ENCODE results near the gene COL6A2.
"Not testable (repeated sequence)": the region's sequence is repeated elsewhere in the genome, so short reads cannot be mapped to it uniquely, and the experiment has no call there.

Gene COL6A2

DNA sequence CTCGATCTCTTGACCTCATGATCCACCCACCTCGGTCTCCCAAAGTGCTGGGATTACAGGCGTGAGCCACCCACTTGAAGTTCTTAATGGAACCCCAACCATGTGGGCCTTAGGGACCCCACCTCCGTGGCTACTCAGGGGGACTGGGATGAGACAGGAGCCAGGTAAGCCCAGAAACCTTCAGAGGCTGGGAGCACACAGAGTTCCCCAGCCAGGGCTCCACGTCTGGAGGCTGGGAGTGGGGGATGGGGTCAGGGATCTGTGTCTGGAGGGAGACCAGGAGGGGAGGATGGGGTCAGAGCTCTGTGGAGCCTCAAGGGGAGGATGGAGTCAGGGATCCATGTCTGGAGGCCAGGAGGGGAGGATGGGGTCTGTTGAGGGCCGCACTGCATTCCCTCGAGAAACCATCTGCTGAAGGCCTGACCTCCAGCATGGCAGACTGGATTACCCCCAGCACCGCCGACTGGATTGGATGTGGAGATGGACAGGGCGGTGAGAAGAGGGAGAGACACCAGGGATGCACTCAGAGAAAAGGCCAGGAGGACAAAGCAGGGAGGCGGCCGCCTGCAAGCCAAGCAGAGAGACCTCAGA, 59.6 kb downstream of the COL6A2 start:
- no peak for DNase-seq

DNA sequence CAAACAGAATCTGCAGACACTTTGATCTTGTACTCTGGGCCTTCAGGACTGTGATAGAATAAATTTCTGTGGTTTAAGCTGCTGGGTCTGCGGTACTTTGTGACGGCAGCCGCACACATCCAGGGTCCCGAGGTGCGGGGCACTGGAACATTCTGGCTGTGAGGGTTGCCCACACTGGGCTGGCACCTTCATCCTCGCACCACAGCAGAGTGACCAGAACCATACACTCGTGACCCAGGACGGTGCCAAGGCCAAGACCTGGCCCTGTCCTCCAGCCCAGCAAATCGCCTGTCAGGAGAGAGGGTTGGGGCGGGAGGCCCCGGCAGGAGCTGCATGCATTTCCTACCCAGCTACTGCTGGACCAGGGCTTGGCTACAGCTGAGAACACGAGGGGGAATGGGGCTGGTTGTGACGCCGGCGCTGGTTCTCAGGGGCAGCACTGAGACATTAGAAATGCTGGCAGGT, 60.1 kb downstream of the COL6A2 start:
- DNase-seq, result no peak

DNA sequence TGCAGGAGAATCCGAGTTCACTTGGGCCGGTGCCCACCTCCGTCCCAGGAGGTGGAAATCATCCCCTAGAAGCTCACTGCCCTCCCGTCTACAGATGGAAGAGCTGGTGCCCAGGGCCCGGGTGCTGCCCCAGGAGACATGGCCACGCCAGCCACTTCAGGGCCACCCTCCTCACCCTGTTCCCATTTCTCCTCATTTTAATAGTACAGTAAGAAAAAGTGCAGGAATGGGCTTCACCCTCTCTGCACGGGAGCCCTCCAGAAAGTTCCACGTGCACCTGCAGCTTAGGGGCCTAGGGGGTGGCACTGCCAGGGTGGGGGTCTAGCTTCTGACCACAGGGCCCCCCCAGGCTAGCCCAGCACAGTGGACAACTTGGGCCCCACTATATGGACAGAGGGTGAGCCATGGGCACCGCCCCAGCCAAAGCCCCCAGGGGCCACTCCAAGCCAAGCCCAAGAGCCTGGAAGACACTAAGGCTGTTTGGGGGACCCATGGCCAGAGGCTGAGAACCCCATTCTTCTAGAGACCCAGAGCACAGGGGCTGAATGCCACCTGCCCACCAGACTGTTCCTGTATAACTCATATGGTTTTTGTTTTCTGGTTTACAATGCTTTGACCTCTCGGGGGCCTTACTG, 60.9 kb downstream of the COL6A2 start:
- DNase-seq, result no peak

- no peak for DNase-seq
Observed at GRCh38 chr21:46159390-46159789, 61.5 kb downstream of the COL6A2 start.

DNA sequence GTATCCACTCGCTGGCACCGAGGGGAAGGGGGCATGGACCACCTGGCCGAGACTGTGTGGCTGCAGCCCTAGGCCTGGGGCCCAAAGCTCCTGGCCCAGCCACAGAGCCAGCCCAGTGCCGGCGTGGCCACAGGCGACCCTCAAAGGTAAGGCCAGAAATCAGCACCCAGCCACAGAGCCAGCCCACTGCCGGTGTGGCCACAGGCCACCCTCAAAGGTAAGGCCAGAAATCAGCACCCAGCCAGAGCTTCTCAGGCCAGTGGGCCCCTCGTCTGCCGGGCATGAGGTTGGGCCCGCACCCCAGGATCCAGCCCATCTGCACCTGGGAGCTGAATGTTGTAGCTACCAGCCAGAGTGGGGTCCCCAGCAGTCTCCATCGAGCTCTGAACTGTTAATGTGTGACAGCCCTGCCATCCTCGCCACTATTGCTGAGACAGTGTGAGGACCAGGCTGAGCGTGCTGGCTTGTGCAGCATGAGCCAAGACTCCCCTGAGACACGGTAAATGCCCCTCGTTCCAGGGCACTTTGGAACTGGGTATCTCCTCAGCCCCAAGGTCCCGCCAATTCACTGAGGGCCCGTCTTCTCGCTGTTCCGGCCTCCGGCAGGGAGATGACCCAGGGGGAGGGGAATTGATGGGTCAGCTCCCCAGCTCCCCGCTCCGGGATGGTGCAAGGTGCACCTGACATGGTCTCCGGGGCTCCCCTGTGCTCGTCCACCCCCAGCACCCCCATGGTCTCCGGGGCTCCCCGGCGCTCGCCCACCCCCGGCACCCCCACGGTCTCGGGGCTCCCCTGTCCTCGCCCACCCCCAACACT, 62.1 kb downstream of the COL6A2 start:
- DNase-seq, result no peak

DNA sequence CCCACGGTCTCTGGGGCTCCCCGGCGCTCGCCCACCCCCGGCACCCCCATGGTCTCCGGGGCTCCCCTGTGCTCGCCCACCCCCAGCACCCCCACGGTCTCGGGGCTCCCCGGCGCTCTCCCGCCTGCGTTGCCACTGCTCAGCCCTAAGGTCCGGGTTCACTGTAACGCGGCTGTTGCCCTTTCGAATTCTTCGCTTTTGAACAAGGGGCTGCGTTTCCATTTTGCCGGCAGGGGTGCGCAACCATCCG, 62.7 kb downstream of the COL6A2 start:
- DNase-seq, result no peak

GRCh38 chr21:46160907-46161632, 63.2 kb downstream of the COL6A2 start:
- DNase-seq, result no peak

DNA sequence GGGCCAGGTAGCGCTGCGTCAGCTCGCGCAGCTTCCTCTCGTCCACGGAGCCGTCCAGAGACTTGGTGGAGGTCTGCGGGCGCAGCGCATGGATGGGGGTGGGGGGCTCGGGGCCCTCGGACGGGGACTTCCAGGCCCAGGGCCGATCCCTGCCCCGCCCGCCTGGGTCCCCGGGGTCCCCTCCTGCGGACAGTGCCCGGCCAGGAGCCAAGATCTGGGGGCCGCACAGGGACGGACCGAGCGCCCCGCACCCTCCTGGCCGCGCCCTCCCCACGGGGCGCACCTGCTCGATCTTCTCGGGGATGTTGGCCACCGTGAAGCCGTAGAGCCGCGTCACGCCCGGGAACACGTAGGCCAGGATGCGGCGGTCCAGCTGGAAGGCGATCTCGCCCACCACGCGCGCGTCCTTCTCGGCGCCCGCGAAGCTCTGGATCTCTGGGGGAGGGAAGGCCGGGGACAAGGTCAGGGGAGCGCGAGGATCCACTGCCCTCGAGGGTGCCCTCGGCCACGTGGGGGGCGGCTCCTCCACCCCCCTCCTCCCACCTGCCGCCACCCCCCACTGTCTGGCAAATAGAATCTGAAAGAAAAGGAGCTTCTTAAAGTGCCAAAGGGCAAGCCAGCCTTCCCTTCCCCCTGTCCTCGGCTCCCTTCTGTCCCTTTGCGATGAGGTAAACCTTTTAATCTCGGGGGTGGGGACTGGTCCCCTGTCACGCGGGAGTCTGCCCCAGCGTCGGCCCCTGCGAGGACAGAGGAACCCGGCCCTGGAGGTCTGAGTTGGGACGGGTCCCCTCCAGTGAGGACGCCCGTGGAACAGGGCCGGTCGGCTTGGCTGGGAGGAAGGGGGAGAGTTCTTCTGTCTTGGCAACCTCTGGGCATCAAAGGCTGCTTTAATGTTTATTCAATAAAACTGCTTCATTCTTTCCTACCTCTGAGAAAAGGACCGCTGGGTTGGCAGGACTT, 64.0 kb downstream of the COL6A2 start:
- DNase-seq, result no peak

DNA sequence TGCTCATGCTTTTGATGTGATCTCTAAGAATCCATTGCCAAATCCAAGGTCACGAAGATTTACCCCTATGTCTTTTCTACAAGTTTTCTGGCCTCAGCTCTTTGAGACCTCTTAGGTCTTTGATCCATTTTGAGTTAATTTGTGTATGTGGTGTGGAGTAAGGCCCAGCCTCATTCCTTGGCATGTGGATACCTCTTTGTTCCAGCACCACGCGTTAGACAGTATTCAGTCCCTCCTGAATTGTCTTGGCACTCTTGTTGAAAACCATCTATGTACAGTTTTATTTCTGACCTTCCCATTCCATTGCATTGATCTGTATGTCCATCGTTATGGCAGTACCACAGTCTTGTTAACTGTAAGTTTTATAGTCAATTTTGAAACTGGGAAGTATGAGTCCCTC, 65.5 kb downstream of the COL6A2 start:
- DNase-seq, result no peak

GRCh38 chr21:46165098-46165497, 67.2 kb downstream of the COL6A2 start:
- no peak for DNase-seq

DNA sequence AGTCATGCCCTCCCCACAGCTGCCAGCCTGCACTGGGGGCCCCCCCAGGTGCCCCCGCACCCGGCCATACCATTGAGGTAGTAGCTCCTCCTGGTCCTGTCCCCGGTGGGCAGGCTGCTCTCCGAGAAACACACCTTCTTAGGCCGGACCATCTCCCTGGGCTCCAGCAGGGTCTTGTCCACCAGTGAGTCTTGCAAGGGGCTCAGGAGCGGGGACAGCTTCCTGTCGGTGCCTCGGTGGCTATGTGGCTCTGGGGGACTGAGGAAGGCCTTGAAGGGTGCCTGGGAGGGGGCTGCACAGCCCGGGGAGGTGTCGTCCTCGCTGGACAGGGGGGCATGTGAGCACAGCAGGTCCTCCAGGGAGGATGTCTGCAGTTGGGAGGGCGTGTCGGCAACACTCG, 70.3 kb downstream of the COL6A2 start:
- no peak for DNase-seq

DNA sequence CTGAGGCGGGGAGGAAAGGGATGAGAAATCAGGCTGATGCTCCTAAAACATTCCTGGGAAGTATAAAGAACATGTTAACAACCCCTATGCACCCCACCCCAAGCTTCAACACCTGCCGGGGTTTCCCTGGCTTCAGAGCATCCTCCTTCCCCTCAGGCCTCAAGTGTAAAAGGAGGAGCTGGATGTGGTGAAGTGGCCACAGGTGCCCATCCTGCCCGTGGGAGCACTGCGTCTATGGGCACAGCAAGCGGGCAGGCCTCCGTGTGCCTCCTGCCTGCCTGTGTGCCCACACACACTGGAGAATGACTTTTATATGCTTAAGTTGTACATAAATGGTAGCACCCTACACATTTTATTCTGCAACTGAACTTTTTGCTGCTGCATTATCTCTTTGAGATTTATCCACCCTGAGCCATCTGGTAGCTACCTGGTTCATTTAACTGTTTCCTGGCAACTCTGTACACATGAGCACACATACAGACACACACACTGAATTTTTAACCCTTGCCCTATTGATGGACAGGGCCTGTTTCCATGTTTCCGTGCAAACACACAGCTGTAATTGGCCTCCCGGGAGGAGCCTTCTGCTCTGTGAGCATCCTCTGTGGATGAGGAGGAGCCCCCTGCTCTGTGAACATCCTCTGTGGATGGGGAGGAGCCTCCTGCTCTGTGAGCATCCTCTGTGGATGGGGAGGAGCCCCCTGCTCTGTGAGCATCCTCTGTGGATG, 70.9 kb downstream of the COL6A2 start:
- no peak for DNase-seq

DNA sequence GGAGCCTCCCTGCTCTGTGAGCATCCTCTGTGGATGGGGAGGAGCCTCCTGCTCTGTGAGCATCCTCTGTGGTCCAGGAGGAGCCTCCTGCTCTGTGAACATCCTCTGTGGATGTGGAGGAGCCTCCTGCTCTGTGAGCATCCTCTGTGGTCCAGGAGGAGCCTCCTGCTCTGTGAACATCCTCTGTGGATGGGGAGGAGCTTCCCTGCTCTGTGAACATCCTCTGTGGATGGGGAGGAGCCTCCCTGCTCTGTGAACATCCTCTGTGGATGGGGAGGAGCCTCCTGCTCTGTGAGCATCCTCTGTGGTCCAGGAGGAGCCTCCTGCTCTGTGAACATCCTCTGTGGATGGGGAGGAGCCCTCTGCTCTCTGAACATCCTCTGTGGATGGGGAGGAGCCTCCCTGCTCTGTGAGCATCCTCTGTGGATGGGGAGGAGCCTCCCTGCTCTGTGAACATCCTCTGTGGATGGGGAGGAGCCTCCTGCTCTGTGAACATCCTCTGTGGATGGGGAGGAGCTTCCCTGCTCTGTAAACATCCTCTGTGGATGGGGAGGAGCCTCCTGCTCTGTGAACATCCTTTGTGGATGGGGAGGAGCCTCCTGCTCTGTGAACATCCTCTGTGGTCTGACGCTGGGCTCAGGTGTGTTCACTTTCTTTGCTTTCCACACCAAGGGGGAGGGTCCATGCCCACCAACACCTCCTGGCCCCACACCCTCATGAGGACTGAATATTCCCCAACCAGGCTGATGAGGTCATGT, 72.7 kb downstream of the COL6A2 start:
- not testable (repeated sequence) for DNase-seq

DNA sequence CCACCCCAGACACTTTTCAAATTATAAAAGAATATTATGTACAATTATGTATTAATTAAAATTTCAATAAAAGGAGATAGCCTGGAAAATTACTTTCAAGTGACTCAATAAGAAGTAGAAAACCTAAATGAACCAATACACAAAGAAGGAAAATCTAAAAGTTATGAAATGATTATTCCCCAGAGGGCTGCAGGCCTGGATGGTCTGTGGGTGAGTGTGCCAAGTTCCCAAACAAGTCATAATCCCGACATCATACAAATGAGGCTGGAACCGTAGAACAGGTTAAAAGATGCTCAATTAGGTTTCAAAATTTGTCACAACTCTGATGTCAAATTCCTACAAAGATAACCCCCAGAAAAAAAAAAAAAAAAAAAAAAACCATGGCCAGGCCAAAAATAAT, 73.7 kb downstream of the COL6A2 start:
- no peak for DNase-seq

GRCh38 chr21:46171996-46172862, 74.3 kb downstream of the COL6A2 start:
- no peak for DNase-seq

GRCh38 chr21:46172863-46173528, 75.1 kb downstream of the COL6A2 start:
- DNase-seq, result no peak

- no peak for DNase-seq
Observed at GRCh38 chr21:46173573-46173972, 75.7 kb downstream of the COL6A2 start.

- DNase-seq, result not testable (repeated sequence)
Observed at GRCh38 chr21:46176443-46177129, 78.7 kb downstream of the COL6A2 start.

DNA sequence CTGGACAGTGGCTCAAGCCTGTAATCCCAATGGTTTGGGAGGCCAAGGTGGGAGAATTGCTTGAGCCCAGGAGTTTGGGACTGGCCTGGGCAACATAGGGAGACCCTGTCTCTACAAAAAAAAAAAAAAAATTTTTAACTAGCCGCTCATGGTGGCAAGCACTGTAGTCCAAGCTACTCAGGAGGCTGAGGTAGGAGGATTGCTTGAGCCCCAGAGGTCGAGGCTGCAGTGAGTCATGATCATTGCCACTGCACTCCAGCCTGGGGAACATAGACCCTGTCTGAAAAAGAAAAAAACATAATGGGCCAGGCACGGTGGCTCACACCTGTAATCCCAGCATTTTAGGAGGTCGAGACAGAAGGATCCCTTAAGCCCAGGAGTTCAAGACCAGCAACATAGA, 81.0 kb downstream of the COL6A2 start:
- no peak for DNase-seq
